GM18526 (cell line): ENCODE data around the gene MCTP2.

ENCODE experiments used
- POLR2A ChIP-seq: IDR thresholded peaks from 3 replicates; pipeline ENCODE4 v1.6.1; 2011; ENCODE audit not compliant: insufficient read length; ENCODE audit errors: extremely low read depth

Gene MCTP2

GRCh38 chr15:94487635-94488034 lies 256.3 kb downstream of the MCTP2 start:
- TF ChIP-seq POLR2A: no peak

GRCh38 chr15:94493176-94493575 lies 261.8 kb downstream of the MCTP2 start:
- TF ChIP-seq POLR2A: no peak

GRCh38 chr15:94494732-94495131 lies 263.4 kb downstream of the MCTP2 start:
- TF ChIP-seq POLR2A: no peak

- TF ChIP-seq POLR2A: no peak
These were observed 271.9 kb downstream of the MCTP2 start for GRCh38 chr15:94503293-94503692.

GRCh38 chr15:94509259-94509658 lies 277.9 kb downstream of the MCTP2 start:
- no peak for TF ChIP-seq POLR2A

GRCh38 chr15:94522125-94522524 lies 290.8 kb downstream of the MCTP2 start:
- no peak for TF ChIP-seq POLR2A

- no peak for TF ChIP-seq POLR2A
These were observed 292.5 kb downstream of the MCTP2 start for GRCh38 chr15:94523873-94524272.

GRCh38 chr15:94524565-94524964 lies 293.2 kb downstream of the MCTP2 start:
- TF ChIP-seq POLR2A: no peak

GRCh38 chr15:94526071-94526689 lies 294.8 kb downstream of the MCTP2 start:
- no peak for TF ChIP-seq POLR2A

GRCh38 chr15:94532226-94532625 lies 300.9 kb downstream of the MCTP2 start:
- no peak for TF ChIP-seq POLR2A
